Fibroblast of mammary gland (primary cell): ENCODE results near the gene CCDC127.
"Not testable (repeated sequence)": the region's sequence is repeated elsewhere in the genome, so short reads cannot be mapped to it uniquely, and the experiment has no call there.

Experiments used
- DNase-seq: peaks from one replicate; pipeline ENCODE4 v3.0.0-alpha.2; 2010; ENCODE audit warnings: low read depth
- H3K4me3 ChIP-seq: 2 replicates; pipeline ENCODE4 v1.5.1; 2011; ENCODE audit warnings: low read depth, mild to moderate bottlenecking, low read length, moderate library complexity; ENCODE audit not compliant: control insufficient read depth
- TF ChIP-seq, protein P1 (sequence below): conservative IDR thresholded peaks from 2 replicates; pipeline ENCODE4 v1.5.1; 2011; ENCODE audit warnings: low read depth, low read length, inconsistent platforms; ENCODE audit not compliant: control insufficient read depth, insufficient read depth

The CCDC127 gene

GRCh38 chr5:167982-168660 is 49.8 kb downstream of the CCDC127 start:
- TF ChIP-seq, protein P1, sequence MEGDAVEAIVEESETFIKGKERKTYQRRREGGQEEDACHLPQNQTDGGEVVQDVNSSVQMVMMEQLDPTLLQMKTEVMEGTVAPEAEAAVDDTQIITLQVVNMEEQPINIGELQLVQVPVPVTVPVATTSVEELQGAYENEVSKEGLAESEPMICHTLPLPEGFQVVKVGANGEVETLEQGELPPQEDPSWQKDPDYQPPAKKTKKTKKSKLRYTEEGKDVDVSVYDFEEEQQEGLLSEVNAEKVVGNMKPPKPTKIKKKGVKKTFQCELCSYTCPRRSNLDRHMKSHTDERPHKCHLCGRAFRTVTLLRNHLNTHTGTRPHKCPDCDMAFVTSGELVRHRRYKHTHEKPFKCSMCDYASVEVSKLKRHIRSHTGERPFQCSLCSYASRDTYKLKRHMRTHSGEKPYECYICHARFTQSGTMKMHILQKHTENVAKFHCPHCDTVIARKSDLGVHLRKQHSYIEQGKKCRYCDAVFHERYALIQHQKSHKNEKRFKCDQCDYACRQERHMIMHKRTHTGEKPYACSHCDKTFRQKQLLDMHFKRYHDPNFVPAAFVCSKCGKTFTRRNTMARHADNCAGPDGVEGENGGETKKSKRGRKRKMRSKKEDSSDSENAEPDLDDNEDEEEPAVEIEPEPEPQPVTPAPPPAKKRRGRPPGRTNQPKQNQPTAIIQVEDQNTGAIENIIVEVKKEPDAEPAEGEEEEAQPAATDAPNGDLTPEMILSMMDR: no peak
- DNase-seq: peak; percentile 99

GRCh38 chr5:167511-167910 is 50.4 kb downstream of the CCDC127 start:
- DNase-seq: no peak
- no peak overlapping the region for H3K4me3 ChIP-seq
- TF ChIP-seq, protein P1: no peak

More at GRCh38 chr5:167982-168660, 49.8 kb downstream of the CCDC127 start:
- H3K4me3 ChIP-seq: no peak overlapping the region

DNA sequence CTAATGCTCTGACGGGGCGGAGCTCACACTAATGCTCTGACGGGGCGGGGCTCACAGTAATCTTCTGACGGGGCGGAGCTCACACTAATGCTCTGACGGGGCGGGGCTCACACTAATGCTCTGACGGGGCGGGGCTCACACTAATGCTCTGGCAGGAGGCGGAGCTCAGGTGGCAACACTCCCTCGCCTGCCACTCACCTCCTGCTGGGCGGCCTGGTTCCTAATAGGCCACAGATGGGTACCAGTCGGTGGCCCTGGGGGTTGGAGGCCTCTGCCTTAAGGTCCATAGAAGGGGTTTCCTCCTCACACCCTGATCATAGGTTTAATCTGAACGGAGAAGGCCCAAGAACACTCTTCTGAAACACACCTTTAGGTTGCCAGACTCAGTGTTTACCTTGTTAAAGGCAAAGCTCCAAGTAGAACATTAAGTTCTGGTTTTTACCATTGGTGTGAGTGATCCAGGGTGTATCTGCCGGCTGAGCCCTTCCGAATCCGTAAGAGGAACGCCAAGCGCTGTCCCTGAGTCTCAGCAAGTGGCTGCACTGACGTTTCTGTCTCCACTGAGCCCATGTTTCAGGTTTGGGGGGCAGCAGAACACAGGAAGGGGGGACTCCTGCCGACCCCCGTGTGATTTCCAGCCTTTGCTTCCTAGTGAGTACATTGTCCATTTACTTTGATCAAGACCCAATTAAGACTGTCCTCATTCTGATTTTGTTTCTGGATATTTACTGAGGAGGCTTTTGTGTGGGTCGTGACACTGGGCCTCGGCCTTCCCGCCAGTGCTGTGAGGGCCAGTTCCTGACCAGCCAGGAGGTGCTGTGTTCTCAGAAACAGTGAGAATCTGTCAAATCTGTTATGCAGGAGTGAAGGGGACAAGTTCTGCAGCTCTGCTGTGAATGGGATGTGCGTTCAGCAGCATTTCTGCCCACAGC is 51.2 kb downstream of the CCDC127 start:
- H3K4me3 ChIP-seq: no peak overlapping the region
- TF ChIP-seq, protein P1: no peak
- DNase-seq: no peak

DNA sequence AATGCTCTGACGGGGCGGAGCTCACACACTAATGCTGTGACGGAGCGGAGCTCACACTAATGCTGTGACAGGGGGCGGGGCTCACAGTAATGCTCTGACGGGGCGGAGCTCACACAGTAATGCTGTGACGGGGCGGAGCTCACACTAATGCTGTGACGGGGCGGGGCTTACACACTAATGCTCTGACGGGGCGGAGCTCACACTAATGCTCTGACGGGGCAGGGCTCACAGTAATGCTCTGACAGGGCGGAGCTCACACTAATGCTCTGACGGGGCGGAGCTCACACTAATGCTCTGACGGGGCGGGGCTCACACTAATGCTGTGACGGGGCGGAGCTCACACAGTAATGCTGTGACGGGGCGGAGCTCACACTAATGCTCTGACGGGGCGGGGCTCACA is 53.2 kb downstream of the CCDC127 start:
- not testable (repeated sequence) for H3K4me3 ChIP-seq, DNase-seq

- DNase-seq: no peak
- no peak overlapping the region for H3K4me3 ChIP-seq
- TF ChIP-seq, protein P1: no peak
Measured at GRCh38 chr5:164244-164643, 53.7 kb downstream of the CCDC127 start.

GRCh38 chr5:163841-164240 is 54.1 kb downstream of the CCDC127 start:
- DNase-seq: no peak
- TF ChIP-seq, protein P1: no peak
- H3K4me3 ChIP-seq: no peak overlapping the region

DNA sequence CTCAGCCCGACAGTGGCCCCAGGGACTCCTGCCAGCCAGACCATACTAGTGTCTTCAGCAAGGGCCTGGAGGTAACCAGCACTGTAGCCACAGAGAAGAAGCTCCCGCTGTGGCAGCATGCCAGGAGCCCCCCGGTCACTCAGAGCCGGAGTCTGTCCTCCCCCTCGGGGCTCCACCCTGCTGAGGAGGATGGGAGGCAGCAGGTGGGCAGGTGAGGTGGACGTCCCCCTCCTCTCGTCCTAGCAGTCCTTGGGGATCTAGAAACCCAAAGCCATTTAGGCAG is 54.7 kb downstream of the CCDC127 start:
- no peak overlapping the region for H3K4me3 ChIP-seq
- DNase-seq: no peak
- TF ChIP-seq, protein P1: no peak
